Measurements from ENCODE around the gene SREBF1.

SREBF1 gene

GRCh38 chr17:17795946-17796786 lies 40.6 kb downstream of the SREBF1 start:
- Histone ChIP-seq H3K4me1 (ENCODE audit: control insufficient read depth in 1 of 2, insufficient read depth in 2 of 2, low read length in 2 of 2) (peaks cover 6 to 42% of the 10 kb centered on the region in 2 donors), H3K27me3 (ENCODE audit: low read depth, low read length) (no peaks in the 10 kb centered on the region), H3K27ac (ENCODE audit: low read length) (no peak overlapping the region), H3K9me3 (ENCODE audit: control insufficient read depth in 1 of 2, low read length in 2 of 2) (no peaks in the 10 kb centered on the region), H3K4me3 (ENCODE audit: low read depth in 1 of 2, low read length in 2 of 2) (no peak overlapping the region), H3K36me3 (ENCODE audit: control insufficient read depth in 1 of 2, insufficient read depth in 2 of 2, low read length in 2 of 2) (peaks cover 6 to 38% of the 10 kb centered on the region in 2 donors)

DNA sequence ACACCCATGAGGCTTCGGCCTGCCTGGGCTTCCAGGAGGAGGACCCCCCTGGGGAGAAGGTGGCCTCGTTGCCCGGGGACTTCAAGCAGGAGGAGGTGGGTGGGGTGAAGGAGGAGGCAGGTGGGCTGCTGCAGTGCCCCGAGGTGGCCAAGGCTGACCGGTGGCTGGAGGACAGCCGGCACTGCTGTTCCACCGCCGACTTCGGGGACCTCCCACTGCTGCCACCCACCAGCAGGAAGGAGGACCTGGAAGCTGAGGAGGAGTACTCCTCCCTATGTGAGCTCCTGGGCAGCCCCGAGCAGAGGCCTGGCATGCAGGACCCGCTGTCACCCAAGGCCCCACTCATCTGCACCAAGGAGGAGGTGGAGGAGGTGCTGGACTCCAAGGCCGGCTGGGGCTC lies 41.5 kb downstream of the SREBF1 start:
- Histone ChIP-seq H3K9me3 (ENCODE audit: control insufficient read depth in 1 of 2, low read length in 2 of 2) (no peaks in the 10 kb centered on the region), H3K27ac (ENCODE audit: low read length) (no peak overlapping the region), H3K4me3 (ENCODE audit: low read depth in 1 of 2, low read length in 2 of 2) (no peak overlapping the region), H3K36me3 (ENCODE audit: control insufficient read depth in 1 of 2, insufficient read depth in 2 of 2, low read length in 2 of 2) (peaks cover 6 to 38% of the 10 kb centered on the region in 2 donors), H3K4me1 (ENCODE audit: control insufficient read depth in 1 of 2, insufficient read depth in 2 of 2, low read length in 2 of 2) (peaks cover 6 to 49% of the 10 kb centered on the region in 2 donors), H3K27me3 (ENCODE audit: low read depth, low read length) (no peaks in the 10 kb centered on the region)

GRCh38 chr17:17794382-17794781 lies 42.4 kb downstream of the SREBF1 start:
- Histone ChIP-seq H3K36me3 (ENCODE audit: control insufficient read depth in 1 of 2, insufficient read depth in 2 of 2, low read length in 2 of 2) (peaks cover 6 to 38% of the 10 kb centered on the region in 2 donors), H3K27me3 (ENCODE audit: low read depth, low read length) (no peaks in the 10 kb centered on the region), H3K4me3 (ENCODE audit: low read depth in 1 of 2, low read length in 2 of 2) (no peak overlapping the region), H3K27ac (ENCODE audit: low read length) (no peak overlapping the region), H3K4me1 (ENCODE audit: control insufficient read depth in 1 of 2, insufficient read depth in 2 of 2, low read length in 2 of 2) (peaks cover 9 to 49% of the 10 kb centered on the region in 2 donors), H3K9me3 (ENCODE audit: control insufficient read depth in 1 of 2, low read length in 2 of 2) (no peaks in the 10 kb centered on the region)

- Histone ChIP-seq H3K4me3 (ENCODE audit: low read depth in 1 of 2, low read length in 2 of 2) (no peak overlapping the region), H3K9me3 (ENCODE audit: control insufficient read depth in 1 of 2, low read length in 2 of 2) (no peaks in the 10 kb centered on the region), H3K4me1 (ENCODE audit: control insufficient read depth in 1 of 2, insufficient read depth in 2 of 2, low read length in 2 of 2) (peaks cover 10 to 54% of the 10 kb centered on the region in 2 donors), H3K27me3 (ENCODE audit: low read depth, low read length) (no peaks in the 10 kb centered on the region), H3K27ac (ENCODE audit: low read length) (no peak overlapping the region), H3K36me3 (ENCODE audit: control insufficient read depth in 1 of 2, insufficient read depth in 2 of 2, low read length in 2 of 2) (peaks cover 6 to 38% of the 10 kb centered on the region in 2 donors)
These were observed 43.2 kb downstream of the SREBF1 start for GRCh38 chr17:17793378-17794214.

DNA sequence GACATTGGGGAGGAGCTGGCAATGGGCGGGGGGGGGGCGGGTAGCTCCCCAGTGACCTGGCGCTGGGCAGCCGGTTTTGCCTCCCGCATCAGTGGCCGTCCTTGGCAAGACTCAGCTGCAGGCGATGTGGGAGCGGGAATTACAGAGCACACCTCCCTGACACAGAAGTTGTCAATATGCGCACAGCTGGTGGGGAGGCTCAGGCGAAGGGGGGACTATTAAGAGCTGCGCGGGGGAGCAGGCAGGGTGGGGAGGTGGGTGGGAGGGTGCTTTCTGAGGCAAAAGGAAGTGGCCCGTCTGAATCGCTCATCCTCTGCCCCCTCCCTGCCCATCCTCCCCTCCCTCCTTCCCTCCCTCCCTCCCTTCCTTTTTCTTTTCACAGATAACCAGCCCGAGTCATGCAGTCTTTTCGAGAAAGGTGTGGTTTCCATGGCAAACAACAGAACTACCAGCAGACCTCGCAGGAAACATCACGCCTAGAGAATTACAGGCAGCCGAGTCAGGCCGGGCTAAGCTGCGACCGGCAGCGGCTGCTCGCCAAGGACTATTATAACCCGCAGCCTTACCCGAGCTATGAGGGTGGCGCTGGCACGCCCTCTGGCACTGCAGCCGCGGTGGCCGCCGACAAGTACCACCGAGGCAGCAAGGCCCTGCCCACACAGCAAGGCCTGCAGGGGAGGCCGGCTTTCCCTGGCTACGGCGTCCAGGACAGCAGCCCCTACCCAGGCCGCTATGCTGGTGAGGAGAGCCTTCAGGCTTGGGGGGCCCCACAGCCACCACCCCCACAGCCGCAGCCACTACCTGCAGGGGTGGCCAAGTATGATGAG lies 44.0 kb downstream of the SREBF1 start:
- Histone ChIP-seq H3K27me3 (ENCODE audit: low read depth, low read length) (no peaks in the 10 kb centered on the region), H3K36me3 (ENCODE audit: control insufficient read depth in 1 of 2, insufficient read depth in 2 of 2, low read length in 2 of 2) (peaks cover 6 to 35% of the 10 kb centered on the region in 2 donors), H3K9me3 (ENCODE audit: control insufficient read depth in 1 of 2, low read length in 2 of 2) (no peaks in the 10 kb centered on the region), H3K4me3 (ENCODE audit: low read depth in 1 of 2, low read length in 2 of 2) (no peak overlapping the region), H3K27ac (ENCODE audit: low read length) (no peak overlapping the region), H3K4me1 (ENCODE audit: control insufficient read depth in 1 of 2, insufficient read depth in 2 of 2, low read length in 2 of 2) (peaks cover 10 to 54% of the 10 kb centered on the region in 2 donors)

- H3K4me1 ChIP-seq (ENCODE audit: control insufficient read depth in 1 of 2, insufficient read depth in 2 of 2, low read length in 2 of 2), result peaks cover 10 to 54% of the 10 kb centered on the region in 2 donors
- no peak overlapping the region for H3K4me3 ChIP-seq (ENCODE audit: low read depth in 1 of 2, low read length in 2 of 2)
- no peaks in the 10 kb centered on the region for H3K27me3 ChIP-seq (ENCODE audit: low read depth, low read length)
- H3K36me3 ChIP-seq (ENCODE audit: control insufficient read depth in 1 of 2, insufficient read depth in 2 of 2, low read length in 2 of 2), result peaks cover 6 to 30% of the 10 kb centered on the region in 2 donors
- no peak overlapping the region for H3K27ac ChIP-seq (ENCODE audit: low read length)
- H3K9me3 ChIP-seq (ENCODE audit: control insufficient read depth in 1 of 2, low read length in 2 of 2), result no peaks in the 10 kb centered on the region
These were observed 44.7 kb downstream of the SREBF1 start for GRCh38 chr17:17792037-17792550.

- H3K4me1 ChIP-seq (ENCODE audit: control insufficient read depth in 1 of 2, insufficient read depth in 2 of 2, low read length in 2 of 2), result peaks cover 10 to 54% of the 10 kb centered on the region in 2 donors
- H3K36me3 ChIP-seq (ENCODE audit: control insufficient read depth in 1 of 2, insufficient read depth in 2 of 2, low read length in 2 of 2), result peaks cover 6 to 20% of the 10 kb centered on the region in 2 donors
- no peak overlapping the region for H3K27ac ChIP-seq (ENCODE audit: low read length)
- H3K9me3 ChIP-seq (ENCODE audit: control insufficient read depth in 1 of 2, low read length in 2 of 2), result no peaks in the 10 kb centered on the region
- H3K27me3 ChIP-seq (ENCODE audit: low read depth, low read length), result no peaks in the 10 kb centered on the region
- H3K4me3 ChIP-seq (ENCODE audit: low read depth in 1 of 2, low read length in 2 of 2), result no peak overlapping the region
These were observed 45.9 kb downstream of the SREBF1 start for GRCh38 chr17:17790637-17791464.

DNA sequence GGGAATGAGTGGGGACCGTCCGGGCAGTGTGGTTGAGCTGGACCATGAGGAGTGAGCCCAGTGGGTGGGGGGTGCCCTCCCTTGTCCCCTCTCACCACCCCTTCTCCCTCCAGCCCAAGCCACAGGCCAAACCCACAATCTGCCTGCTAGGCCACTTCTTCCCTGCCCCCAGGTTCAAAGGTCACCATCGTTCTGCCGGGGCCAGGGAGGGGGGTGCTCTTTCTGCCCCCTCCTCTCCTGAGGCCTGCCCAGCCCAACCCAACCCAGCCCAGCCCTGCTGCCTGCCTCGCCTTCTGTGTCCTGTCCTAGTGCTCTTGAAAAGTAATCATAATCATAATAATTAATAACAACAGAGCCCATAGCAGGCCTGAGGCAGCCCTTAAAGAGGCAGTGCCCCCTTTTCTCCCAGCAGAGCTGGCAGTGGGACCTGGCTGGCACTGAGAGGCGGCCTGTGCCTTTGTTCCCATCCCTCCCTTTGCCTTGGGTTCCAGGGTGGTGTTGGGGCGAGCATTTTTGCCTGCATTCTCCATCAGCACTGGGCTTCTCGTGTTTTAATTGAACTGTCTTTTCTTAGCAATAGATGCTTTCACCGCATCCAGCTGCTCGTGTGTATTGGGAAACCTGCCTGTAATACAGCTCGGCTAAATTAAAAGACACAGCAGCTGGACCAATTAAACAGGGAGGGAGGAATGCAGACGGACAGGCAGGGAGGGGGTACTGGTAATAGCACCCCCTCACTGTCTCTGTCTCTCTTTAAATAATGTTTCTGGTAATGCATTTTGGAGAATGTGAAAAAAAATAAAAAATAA lies 46.8 kb downstream of the SREBF1 start:
- no peaks in the 10 kb centered on the region for H3K9me3 ChIP-seq (ENCODE audit: control insufficient read depth in 1 of 2, low read length in 2 of 2)
- peaks cover 5 to 12% of the 10 kb centered on the region in 2 donors for H3K36me3 ChIP-seq (ENCODE audit: control insufficient read depth in 1 of 2, insufficient read depth in 2 of 2, low read length in 2 of 2)
- no peak overlapping the region for H3K27ac ChIP-seq (ENCODE audit: low read length)
- H3K4me1 ChIP-seq (ENCODE audit: control insufficient read depth in 1 of 2, insufficient read depth in 2 of 2, low read length in 2 of 2), result peaks cover 10 to 60% of the 10 kb centered on the region in 2 donors
- H3K4me3 ChIP-seq (ENCODE audit: low read depth in 1 of 2, low read length in 2 of 2), result no peak overlapping the region
- no peaks in the 10 kb centered on the region for H3K27me3 ChIP-seq (ENCODE audit: low read depth, low read length)

DNA sequence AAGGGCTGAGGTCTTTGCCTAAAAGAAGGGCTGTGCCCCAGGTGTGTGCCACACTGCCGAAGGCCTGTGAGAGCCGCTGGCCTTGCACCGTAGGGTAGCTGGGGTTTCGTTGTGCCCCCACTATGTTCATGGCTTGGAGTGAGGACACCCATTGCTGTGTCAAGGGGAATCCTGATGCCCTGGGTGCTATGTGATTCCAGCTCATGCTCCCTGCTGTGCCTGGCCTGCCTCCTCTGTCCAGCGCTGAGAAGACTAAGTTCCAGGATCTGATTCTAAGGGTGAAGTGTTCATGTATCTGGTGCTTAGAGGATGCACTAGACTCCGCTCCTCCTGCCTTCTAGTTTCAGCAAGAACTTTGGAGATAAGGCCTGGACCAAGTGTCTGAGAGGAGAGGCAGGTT lies 47.4 kb downstream of the SREBF1 start:
- H3K27ac ChIP-seq (ENCODE audit: low read length), result no peak overlapping the region
- peaks cover 12 to 66% of the 10 kb centered on the region in 2 donors for H3K4me1 ChIP-seq (ENCODE audit: control insufficient read depth in 1 of 2, insufficient read depth in 2 of 2, low read length in 2 of 2)
- no peak overlapping the region for H3K4me3 ChIP-seq (ENCODE audit: low read depth in 1 of 2, low read length in 2 of 2)
- no peaks in the 10 kb centered on the region for H3K9me3 ChIP-seq (ENCODE audit: control insufficient read depth in 1 of 2, low read length in 2 of 2)
- no peaks in the 10 kb centered on the region for H3K27me3 ChIP-seq (ENCODE audit: low read depth, low read length)
- peaks cover 0 to 5% of the 10 kb centered on the region in 2 donors for H3K36me3 ChIP-seq (ENCODE audit: control insufficient read depth in 1 of 2, insufficient read depth in 2 of 2, low read length in 2 of 2)
